ENCODE measurements around the gene EBP.

DNA sequence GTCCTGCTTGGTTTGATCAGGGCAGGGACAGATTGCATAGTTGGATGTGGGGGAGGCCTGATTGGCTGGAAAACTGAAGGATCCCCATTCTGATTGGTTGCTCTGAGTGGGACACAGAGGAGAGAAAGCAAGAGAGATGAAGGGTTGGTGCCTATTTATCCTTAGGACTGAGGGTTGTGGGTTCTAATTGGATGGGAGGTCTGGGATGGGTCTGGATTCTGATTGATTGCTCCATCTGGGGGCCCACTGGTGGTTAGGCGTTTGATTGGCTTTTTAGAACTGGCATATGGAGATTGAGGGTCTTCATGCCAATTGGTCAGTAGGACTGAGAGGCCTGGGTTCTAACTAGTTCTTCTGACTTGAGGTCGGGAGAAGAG lies 644 bp upstream of the EBP start:
- TF ChIP-seq POLR2A (IDR thresholded peaks at IDR 0.05), result no peak
- TF ChIP-seq, protein P1, sequence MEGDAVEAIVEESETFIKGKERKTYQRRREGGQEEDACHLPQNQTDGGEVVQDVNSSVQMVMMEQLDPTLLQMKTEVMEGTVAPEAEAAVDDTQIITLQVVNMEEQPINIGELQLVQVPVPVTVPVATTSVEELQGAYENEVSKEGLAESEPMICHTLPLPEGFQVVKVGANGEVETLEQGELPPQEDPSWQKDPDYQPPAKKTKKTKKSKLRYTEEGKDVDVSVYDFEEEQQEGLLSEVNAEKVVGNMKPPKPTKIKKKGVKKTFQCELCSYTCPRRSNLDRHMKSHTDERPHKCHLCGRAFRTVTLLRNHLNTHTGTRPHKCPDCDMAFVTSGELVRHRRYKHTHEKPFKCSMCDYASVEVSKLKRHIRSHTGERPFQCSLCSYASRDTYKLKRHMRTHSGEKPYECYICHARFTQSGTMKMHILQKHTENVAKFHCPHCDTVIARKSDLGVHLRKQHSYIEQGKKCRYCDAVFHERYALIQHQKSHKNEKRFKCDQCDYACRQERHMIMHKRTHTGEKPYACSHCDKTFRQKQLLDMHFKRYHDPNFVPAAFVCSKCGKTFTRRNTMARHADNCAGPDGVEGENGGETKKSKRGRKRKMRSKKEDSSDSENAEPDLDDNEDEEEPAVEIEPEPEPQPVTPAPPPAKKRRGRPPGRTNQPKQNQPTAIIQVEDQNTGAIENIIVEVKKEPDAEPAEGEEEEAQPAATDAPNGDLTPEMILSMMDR (IDR thresholded peaks at IDR 0.05), result no peak

Measured in breast epithelium (tissue), 3 donors.